Hematopoietic multipotent progenitor cell (in vitro differentiated cells): ENCODE measurements around the gene LUZP2. TPM values are rescaled to one million over a fixed set of nuclear protein-coding genes. Genes with fewer than 3 reads are reported as not detected.

Source experiments
- DNase-seq, 3 donors: peaks; one replicate each; pipeline ENCODE4 v3.0.0-alpha.2; 2011 to 2015; ENCODE audit warnings: low read depth in 2 of 3, low spot score in 2 of 3
- total RNA-seq: library from RNA; depleted of rRNA; stranded (reverse); fragments of >200 nt; gene quantifications from one replicate; pipeline ENCODE4 v1.2.3, GENCODE V29; 2012

Gene LUZP2
- total RNA-seq, 1 donor: not detected

GRCh38 chr11:24794064-24794463 is 297.2 kb downstream of the LUZP2 start:
- DNase-seq: no peak

DNA sequence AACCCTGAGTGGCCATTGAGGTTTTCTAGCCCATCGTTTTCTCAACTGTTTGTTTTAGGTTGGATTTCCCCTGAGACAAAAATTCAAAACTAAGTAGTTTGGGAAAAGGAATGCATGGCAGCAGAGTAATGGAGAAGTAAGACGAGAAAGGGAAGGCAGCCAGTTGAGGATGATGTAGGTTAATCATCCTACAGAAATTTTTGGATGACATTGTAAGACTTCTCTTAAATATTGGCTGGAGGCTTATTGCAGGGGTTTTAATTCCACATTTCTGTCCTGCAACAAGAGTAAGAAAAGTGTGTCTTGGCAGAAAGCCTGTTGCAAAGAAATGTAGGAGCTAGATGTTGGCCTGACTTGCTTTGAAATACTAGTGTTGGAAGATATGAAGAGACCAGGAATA is 308.8 kb downstream of the LUZP2 start:
- DNase-seq: no peak

DNA sequence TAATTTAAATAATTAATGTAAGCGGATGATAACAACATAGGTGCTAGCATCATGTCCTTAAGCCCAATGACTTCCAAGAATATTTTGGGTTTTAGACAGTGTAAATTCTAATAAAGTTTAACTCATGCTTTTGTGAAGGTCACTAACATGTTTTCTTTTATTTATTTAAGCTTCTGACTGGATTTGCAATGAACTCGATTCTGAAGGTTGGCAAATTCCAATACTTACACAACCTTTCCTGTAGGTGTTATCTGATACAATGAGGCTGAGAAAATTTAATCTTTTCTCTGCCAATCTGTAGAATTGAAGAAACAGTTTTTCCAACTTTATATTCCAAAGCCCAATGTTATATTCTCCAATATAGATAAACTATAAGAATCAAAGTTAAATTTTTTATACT is 311.3 kb downstream of the LUZP2 start:
- no peak for DNase-seq

DNA sequence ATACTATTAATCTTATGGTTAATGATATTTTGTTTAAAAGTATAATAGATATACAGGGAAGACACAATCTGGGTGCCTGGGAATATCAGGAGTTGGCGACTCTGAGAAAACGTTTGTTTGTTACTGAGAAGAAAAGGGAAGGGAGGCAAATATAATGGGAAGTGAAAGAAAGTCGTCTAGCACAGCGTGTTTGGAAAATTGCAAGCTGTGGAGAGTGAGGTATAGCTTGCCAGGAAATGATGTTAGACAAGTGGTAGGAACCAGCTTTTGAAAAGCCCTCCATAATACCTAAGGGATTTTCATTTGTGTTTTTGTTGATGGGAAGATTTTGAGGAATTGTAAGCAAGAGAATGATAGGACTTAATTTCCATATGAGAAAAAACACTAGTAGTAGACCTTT is 322.2 kb downstream of the LUZP2 start:
- no peak for DNase-seq

DNA sequence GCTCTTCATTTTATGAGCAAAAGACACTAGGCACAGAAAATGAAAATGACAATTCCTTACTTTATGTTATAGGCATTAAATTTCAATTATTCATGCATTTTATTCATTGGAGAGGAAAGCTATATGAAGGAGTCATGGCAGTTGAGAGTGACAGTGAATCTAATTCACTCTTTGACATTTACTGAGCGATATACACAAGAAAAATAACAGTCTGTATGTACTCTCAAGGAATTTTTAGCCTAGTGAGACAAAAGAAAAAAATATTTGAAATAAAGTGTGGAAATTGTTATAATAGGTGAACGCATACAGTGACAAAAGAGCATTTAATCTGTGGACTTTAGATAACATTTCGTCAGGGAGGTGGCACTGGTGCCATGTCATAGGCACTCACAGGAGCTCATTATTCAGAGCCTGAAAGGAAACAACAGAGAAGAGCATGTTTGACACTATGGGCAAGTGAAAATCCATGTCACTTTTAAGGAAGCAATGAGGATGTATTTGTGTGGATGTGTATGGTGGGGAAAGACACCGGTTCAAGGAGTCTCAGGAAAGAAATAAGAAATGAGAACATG is 323.1 kb downstream of the LUZP2 start:
- no peak for DNase-seq

GRCh38 chr11:24820541-24820940 is 323.7 kb downstream of the LUZP2 start:
- DNase-seq: no peak

- DNase-seq: no peak
Measured at GRCh38 chr11:24828938-24829605, 332.2 kb downstream of the LUZP2 start.

- peak in 2 of 3 donors; percentile 8 to 59 for DNase-seq
Measured at GRCh38 chr11:24833573-24833972, 336.7 kb downstream of the LUZP2 start.

DNA sequence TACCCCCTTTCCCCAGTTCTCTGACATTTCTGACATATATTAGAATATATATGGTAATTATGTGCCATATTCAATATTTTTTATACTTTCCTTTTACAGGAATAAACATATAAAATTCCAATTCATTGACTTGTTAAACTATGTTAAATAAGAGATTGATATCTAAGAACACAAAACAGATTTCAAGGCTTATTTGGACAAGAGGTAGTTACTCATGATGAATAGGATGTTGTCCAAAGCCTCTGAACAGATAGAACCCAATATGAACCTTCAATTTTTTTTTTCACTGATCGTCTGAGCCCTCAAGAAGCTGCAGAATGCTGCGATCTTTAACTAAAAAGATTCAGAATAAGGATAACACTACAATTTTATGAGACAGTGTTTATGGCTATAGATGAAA is 340.3 kb downstream of the LUZP2 start:
- DNase-seq: no peak

GRCh38 chr11:24842308-24842707 is 345.5 kb downstream of the LUZP2 start:
- DNase-seq: no peak

- DNase-seq: no peak
Measured at GRCh38 chr11:24844406-24844805, 347.6 kb downstream of the LUZP2 start.

DNA sequence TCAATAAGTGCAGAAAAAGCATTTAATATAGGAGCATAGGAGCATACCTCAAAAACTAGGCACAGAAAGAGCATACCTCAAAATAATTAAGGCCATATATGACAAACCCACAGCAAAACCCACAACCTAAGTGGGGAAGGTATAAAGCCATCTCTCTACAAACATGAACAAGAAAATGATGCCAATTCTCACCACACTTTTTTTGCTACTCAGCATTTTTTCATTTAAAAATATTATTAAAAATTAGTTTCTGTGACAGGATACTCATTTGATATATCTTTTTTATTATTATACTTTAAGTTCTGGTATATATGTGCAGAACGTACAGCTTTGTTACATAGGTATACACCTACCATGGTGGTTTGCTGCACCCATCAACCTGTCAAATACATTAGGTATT is 352.0 kb downstream of the LUZP2 start:
- DNase-seq: no peak

DNA sequence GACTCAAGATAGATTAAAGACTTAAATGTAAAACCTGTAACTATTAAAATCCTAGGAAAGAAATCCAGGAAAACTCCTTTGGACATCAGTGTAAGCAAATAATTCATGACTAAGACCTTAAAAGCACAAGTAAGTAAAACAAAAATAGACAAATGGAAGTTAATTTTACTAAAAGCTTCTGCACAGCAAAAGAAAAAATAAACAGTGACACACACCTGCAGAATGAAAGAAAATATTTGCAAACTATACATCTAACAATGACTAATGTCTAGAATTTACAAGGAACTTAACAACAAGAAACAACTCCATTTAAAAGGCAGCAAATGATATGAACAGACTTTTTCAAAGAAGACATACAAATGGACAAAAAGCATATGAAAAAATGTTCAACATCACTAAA is 359.1 kb downstream of the LUZP2 start:
- DNase-seq: no peak

DNA sequence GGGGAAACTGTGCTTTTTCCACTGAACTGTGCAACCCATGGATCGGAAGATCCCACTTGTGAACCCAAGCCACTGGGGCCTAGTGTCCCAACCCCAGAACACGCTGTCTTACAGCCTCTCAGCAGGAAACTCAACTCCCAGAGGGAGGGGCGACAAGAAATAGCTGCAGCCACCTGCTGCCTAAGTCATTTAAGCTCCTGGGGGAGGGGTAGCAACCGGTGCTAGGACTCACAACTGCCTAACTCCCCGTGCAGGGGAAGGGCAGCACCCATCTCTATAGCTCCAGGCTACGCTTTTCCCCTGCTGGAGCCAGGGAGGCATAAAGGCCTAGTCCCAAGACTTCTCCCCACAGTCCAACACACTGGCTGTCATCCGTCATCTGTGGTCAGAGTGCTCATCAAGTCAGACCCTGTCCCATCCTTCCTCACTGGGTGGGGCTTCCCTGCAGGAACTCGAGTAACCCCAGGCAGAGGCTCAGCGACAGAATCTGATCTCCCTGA is 363.0 kb downstream of the LUZP2 start:
- DNase-seq: no peak

- no peak for DNase-seq
Measured at GRCh38 chr11:24861440-24861839, 364.6 kb downstream of the LUZP2 start.

GRCh38 chr11:24866743-24867142 is 369.9 kb downstream of the LUZP2 start:
- no peak for DNase-seq

DNA sequence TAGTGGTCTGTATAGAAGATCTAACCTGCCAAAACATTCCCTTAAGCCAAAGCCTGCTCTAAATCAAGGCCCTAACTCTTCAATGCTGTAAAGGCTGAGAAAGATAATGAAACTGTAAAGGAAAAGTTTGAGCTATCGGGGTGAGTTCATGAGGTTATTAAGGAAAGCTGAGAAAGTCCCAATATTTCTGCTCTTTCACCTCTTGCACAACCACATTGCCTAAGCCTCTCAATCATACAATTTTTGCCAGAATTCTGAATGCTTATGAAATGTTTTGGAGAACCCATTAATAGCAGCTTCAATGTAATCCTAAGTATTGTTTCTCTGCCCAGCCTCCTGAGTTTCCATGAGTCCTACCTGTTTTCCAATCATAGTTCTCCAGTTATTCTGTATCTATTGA is 373.2 kb downstream of the LUZP2 start:
- DNase-seq: no peak

GRCh38 chr11:24872186-24872585 is 375.3 kb downstream of the LUZP2 start:
- no peak for DNase-seq

GRCh38 chr11:24872651-24873311 is 375.9 kb downstream of the LUZP2 start:
- DNase-seq: no peak

GRCh38 chr11:24880962-24881361 is 384.1 kb downstream of the LUZP2 start:
- no peak for DNase-seq

DNA sequence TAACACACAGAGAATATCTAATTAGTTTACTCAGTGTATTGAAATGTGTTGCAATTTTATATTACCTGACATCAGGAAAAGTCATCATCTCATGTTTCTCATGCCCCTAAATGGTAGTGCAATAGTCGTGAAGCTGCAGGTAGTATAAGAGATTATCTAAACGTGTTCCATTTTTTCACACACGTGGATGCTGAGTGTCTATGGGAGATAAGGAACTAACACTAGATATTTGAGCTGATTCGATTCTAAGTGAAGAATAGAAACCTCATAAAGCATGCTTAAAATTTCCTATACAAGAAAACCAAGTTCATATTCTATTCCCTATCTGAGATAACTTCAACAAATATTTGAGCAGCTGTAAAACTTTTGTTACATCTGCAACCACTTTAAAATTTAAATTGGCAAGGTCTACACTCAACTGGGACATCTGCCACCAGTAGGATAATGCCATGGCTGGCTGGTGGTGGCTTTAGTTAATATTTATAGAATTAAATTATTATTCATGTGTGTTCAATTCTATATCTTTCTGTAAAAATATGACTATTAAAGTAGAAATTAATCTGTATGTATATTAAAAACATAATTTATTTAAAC is 388.8 kb downstream of the LUZP2 start:
- DNase-seq: no peak
